Measurements from ENCODE around the gene CEP104.

Gene CEP104

GRCh38 chr1:3874736-3875135, 17.7 kb upstream of the CEP104 start:
- in situ Hi-C loops (cut with MboI; ENCODE audit: low pct_unique_long_range_greater_than_20kb, low sequenced_read_pairs) = no loop called here

GRCh38 chr1:3872546-3872945, 15.5 kb upstream of the CEP104 start:
- no peak for DNase-seq
- in situ Hi-C loops (cut with MboI; ENCODE audit: low pct_unique_long_range_greater_than_20kb, low sequenced_read_pairs) = no loop called here

More at GRCh38 chr1:3874736-3875135, 17.7 kb upstream of the CEP104 start:
- no peak for DNase-seq

- in situ Hi-C loops (cut with MboI; ENCODE audit: low pct_unique_long_range_greater_than_20kb, low sequenced_read_pairs) = no loop called here
- DNase-seq = no peak
Measured at GRCh38 chr1:3871451-3871805, 14.4 kb upstream of the CEP104 start.

GRCh38 chr1:3869751-3870301, 12.8 kb upstream of the CEP104 start:
- no peak for DNase-seq
- in situ Hi-C loops (cut with MboI; ENCODE audit: low pct_unique_long_range_greater_than_20kb, low sequenced_read_pairs) = no loop called here

GRCh38 chr1:3868464-3869006, 11.5 kb upstream of the CEP104 start:
- in situ Hi-C loops (cut with MboI; ENCODE audit: low pct_unique_long_range_greater_than_20kb, low sequenced_read_pairs) = no loop called here
- no peak for DNase-seq

DNA sequence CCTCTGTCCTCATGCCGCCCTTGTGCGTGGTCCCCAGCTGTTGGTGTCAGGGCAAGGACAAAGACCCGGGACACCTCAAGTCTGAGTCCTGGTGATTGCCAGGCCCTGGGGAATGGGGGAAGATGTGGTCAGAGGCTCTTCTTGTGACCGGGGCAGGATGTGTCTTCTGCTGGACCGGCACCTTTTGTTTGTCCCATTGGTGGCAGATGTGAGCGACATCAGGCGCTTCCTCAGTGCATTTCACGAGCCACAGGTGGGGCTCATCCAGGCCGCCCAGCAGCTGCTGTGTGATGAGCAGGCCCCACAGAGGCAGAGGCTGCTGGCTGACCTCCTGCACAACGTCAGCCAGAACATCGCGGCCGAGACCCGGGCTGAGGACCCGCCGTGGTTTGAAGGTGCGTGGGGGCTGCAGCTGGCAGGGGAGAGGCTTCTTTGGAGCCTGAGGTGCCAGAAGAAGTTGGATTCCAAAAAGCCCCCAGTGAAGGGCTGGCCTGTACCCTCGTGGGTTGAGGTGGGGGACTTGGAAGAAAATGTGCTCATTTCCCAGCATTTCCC, 8.7 kb upstream of the CEP104 start:
- in situ Hi-C loops (cut with MboI; ENCODE audit: low pct_unique_long_range_greater_than_20kb, low sequenced_read_pairs) = no loop called here

DNA sequence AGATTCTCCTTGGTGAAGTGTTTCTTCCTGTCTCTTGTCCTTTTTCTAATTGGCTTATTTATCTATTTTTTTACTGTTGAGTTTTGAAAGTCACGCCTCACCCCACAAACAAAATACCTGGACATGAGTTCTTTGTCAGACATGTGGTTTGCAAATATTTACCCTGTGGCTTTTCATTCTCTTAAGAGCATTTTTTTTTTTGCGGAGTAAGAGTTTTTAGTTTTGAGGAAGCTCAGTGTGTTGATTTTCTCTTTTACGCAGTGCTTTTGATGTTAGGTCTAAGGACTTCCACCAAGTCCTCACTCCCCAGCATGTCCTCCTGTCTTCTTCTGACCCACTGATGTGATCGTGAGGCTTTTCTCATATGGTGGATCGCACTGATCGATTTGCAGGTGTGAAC, 7.9 kb upstream of the CEP104 start:
- in situ Hi-C loops (cut with MboI; ENCODE audit: low pct_unique_long_range_greater_than_20kb, low sequenced_read_pairs) = no loop called here
- no peak for DNase-seq

More for the DNA sequence above, 8.7 kb upstream of the CEP104 start:
- DNase-seq = no peak

DNA sequence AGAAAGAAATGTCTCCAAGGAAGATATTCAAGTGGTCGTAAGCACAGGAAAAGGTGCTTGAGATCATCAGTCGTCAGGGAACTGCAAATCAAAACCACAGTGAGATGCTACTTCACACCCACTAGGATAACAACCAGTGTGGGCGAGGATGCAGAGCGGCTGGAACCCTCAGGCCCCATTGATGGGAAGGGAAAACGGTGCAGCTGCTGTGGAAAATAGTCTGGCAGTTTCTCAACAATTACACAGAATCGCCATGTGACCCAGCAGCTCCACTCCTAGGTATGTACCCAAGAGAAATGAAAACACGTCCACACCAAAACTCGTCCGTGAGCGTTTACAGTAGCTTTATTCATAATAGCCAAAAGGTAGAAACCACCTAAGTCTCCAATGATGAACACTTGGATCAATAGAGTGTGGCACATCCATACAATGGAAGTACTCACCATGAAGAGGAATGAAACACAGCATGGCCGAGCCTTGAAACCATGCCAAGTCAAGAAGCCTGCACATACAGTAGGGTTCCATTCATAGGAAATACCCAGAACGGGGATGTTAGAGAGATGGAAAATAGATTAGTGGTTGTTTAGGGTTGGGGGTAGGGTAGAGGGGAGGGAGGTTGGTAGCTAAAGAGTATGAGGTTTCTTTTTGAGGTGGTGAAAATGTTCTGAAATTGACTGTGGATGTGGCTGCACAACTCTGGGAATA, 6.4 kb upstream of the CEP104 start:
- in situ Hi-C loops (cut with MboI; ENCODE audit: low pct_unique_long_range_greater_than_20kb, low sequenced_read_pairs) = no loop called here
- no peak for DNase-seq

GRCh38 chr1:3858231-3858981, 1.4 kb upstream of the CEP104 start:
- DNase-seq = peak; percentile 34
- in situ Hi-C loops (cut with MboI; ENCODE audit: low pct_unique_long_range_greater_than_20kb, low sequenced_read_pairs) = no loop called here

GRCh38 chr1:3857791-3858129, 749 bp upstream of the CEP104 start:
- in situ Hi-C loops (cut with MboI; ENCODE audit: low pct_unique_long_range_greater_than_20kb, low sequenced_read_pairs) = no loop called here
- no peak for DNase-seq

DNA sequence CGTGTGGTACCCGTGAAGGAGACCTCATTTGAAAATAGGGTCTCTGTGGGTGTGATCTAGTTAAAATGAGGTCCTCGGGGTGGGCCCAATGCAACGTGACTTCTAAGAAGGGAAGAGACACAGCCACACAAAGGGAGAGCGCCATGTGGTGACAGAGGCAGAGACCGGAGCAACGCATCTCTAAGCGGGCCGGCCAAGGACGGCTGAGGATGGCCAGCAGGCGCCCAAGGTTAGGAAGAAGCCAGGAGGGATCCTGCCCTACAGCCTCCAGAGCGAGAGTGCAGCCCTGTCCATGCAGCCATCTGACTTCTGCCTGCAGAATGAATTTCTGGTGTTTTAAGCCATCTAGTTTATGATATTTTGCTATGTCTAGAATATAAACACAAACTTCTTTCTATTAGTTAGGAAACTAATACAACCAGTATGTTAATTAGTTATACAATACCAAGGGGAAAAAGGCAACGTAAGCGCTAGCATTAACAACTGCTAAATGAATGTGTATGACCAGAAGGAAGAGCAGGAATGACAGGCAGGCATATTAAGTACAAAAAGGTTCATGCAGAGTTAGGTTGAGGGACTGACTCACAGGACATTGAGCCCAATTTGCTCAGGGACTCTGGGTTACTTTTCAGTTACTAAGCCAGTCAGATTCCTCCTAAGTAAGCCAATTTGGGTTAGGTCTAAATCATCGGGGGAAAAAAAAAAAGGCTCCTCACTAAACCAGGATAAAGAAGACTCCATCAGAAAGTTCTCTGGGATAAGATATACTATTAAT, 4.1 kb downstream of the CEP104 start:
- in situ Hi-C loops (cut with MboI; ENCODE audit: low pct_unique_long_range_greater_than_20kb, low sequenced_read_pairs) = no loop called here
- DNase-seq = no peak

- in situ Hi-C loops (cut with MboI; ENCODE audit: low pct_unique_long_range_greater_than_20kb, low sequenced_read_pairs) = no loop called here
- no peak for DNase-seq
Measured at GRCh38 chr1:3852091-3852490, 4.9 kb downstream of the CEP104 start.

GRCh38 chr1:3851292-3851691, 5.7 kb downstream of the CEP104 start:
- no peak for DNase-seq
- in situ Hi-C loops (cut with MboI; ENCODE audit: low pct_unique_long_range_greater_than_20kb, low sequenced_read_pairs) = no loop called here

- no peak for DNase-seq
- in situ Hi-C loops (cut with MboI; ENCODE audit: low pct_unique_long_range_greater_than_20kb, low sequenced_read_pairs) = no loop called here
Measured at GRCh38 chr1:3850857-3851256, 6.2 kb downstream of the CEP104 start.

GRCh38 chr1:3847081-3847480, 9.9 kb downstream of the CEP104 start:
- in situ Hi-C loops (cut with MboI; ENCODE audit: low pct_unique_long_range_greater_than_20kb, low sequenced_read_pairs) = no loop called here
- DNase-seq = no peak

DNA sequence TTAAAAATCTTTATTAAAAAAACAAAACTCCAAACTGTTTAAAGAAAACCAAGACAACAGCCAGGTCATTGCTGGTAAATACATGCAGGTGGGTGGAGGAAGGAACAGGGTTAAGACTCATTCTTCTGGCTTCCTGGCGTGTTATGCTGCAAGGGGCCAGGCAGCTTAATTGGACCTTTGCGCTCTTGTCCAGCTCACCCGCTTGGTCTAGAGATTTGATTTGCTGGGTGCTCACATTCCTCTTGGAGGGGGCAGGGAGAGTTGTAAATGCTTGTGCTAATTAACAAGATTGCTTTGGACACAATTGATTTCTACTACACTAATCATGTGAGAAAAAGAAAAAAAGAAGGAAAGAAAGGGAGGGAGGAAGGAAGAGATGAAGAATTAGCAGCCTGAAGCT, 10.5 kb downstream of the CEP104 start:
- DNase-seq = no peak

GRCh38 chr1:3842912-3843311, 14.1 kb downstream of the CEP104 start:
- DNase-seq = no peak
- in situ Hi-C loops (cut with MboI; ENCODE audit: low pct_unique_long_range_greater_than_20kb, low sequenced_read_pairs) = no loop called here

More for the DNA sequence above, 10.5 kb downstream of the CEP104 start:
- in situ Hi-C loops (cut with MboI; ENCODE audit: low pct_unique_long_range_greater_than_20kb, low sequenced_read_pairs) = no loop called here

- in situ Hi-C loops (cut with MboI; ENCODE audit: low pct_unique_long_range_greater_than_20kb, low sequenced_read_pairs) = no loop called here
Measured at GRCh38 chr1:3841491-3841890, 15.5 kb downstream of the CEP104 start.

GRCh38 chr1:3838788-3839187, 18.2 kb downstream of the CEP104 start:
- DNase-seq = no peak
- in situ Hi-C loops (cut with MboI; ENCODE audit: low pct_unique_long_range_greater_than_20kb, low sequenced_read_pairs) = no loop called here

More at GRCh38 chr1:3841491-3841890, 15.5 kb downstream of the CEP104 start:
- DNase-seq = no peak

All from KBM-7 (cell line).